Hepatocyte (in vitro differentiated cells): ENCODE data around the gene REXO1.

ENCODE experiments used
- CTCF ChIP-seq: fragments of 200-600 bp; sonication (generic); IDR thresholded peaks from 2 replicates; pipeline ENCODE4 v1.5.1; 2016; ENCODE audit warnings: antibody characterized with exemption, mild to moderate bottlenecking; ENCODE audit not compliant: poor library complexity
- EZH2 ChIP-seq: fragments of 200-600 bp; sonication (generic); IDR thresholded peaks from 2 replicates; pipeline ENCODE4 v1.6.1; 2016; ENCODE audit warnings: antibody characterized with exemption, mild to moderate bottlenecking, borderline replicate concordance
- EZH2phosphoT487 ChIP-seq: fragments of 200-600 bp; sonication (generic); IDR thresholded peaks from one replicate; pipeline ENCODE4 v1.6.1; 2018; ENCODE audit warnings: antibody characterized with exemption, mild to moderate bottlenecking, low read depth, moderate library complexity; ENCODE audit not compliant: unreplicated experiment, severe bottlenecking

DNA sequence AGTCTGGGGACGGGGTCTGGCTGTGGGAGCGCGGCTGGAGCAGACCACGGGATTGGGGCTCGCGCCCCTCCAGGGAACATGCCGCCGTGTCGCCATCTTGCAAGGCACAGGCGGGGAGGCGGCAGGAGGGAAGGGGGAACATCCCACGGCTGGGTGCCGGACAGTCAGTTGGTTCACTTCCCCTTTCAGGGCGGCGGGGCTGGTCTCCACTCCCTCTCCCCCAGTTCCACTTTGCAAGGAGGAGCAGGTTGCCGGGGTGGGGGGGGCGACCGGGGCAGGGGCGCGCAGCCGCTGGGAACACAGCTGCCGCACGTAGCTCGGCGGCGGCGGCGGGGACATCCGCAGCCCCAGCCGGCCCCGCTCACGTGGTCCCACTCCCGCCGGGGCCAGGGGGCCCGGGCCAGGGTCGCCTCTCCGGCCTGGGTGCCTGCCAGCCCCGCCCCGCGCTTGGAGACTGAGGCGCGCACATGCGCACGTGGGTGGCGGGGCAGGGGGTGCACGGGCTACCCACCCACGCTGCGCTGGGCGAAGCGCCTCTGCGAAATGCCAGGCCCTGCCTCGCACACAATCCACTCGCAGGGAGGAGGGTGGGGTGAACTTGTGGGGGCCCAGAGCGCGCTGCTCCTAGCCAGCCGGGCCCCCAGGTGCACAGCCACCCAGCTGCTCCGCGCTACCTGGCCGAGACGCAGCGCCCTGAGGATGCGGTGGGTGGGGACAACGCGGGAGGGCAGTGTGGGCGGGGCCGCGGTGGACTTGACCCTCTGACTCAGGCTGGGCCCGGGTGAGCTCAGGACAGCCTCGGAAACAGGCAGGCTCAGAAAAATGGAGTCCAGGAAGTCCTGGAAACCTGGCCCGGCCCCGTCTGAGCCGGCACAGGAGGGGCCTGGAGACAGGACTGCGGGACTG is 8.7 kb upstream of the REXO1 start:
- no peak for TF ChIP-seq CTCF
- no peak for TF ChIP-seq EZH2phosphoT487
- TF ChIP-seq EZH2 = no peak
